K562 (cell line): Measurements from ENCODE around the gene ABL1. TPM values are rescaled to one million over a fixed set of nuclear protein-coding genes. Genes with fewer than 3 reads are reported as not detected.

Experiments used
- CBX2 ChIP-seq: fragments of 200-600 bp; sonication (generic); IDR thresholded peaks from one replicate; pipeline ENCODE4 v1.6.1; 2012; ENCODE audit warnings: mild to moderate bottlenecking, low read length, inconsistent platforms; ENCODE audit not compliant: insufficient read depth, poor library complexity, severe bottlenecking
- CREM ChIP-seq: IDR thresholded peaks from 2 replicates; pipeline ENCODE4 v1.6.1; 2014; ENCODE audit warnings: antibody characterized with exemption, low read depth
- JUN ChIP-seq, 2 experiments: sonication (generic) in 1 of 2; formaldehyde crosslinking in 1 of 2; IDR thresholded peaks; 2 replicates each; pipeline versions ENCODE4 v1.6.1 to v1.8.0; 2012 to 2022; ENCODE audit warnings: borderline replicate concordance in 2 of 2, mild to moderate bottlenecking in 2 of 2, improper control_type of control experiment in 1 of 2, low read depth in 1 of 2, low read length in 1 of 2, missing genetic modification reagents in 1 of 2
- KDM2B ChIP-seq: fragments of 250-450 bp; sonication (Bioruptor Pico); IDR thresholded peaks from 2 replicates; pipeline ENCODE4 v1.8.0; 2021; ENCODE audit warnings: mild to moderate bottlenecking, moderate library complexity
- KDM5B ChIP-seq: fragments of 200-600 bp; sonication (generic); IDR thresholded peaks from 2 replicates; pipeline ENCODE4 v1.6.1; 2012; ENCODE audit warnings: low read depth, mild to moderate bottlenecking, moderate library complexity, low read length, control low read depth, inconsistent platforms; ENCODE audit not compliant: insufficient replicate concordance
- SRSF3 ChIP-seq: fragments of 200-400 bp; formaldehyde crosslinking; IDR thresholded peaks from 2 replicates; pipeline ENCODE4 v1.6.1; 2016; ENCODE audit warnings: mild to moderate bottlenecking, low read length, moderate library complexity; ENCODE audit not compliant: insufficient read depth
- YY1 ChIP-seq, 3 experiments: IDR thresholded peaks; 2 replicates each; pipeline ENCODE4 v1.6.1; 2011; ENCODE audit warnings: low read length in 2 of 3, mild to moderate bottlenecking in 2 of 3, moderate library complexity in 2 of 3, borderline replicate concordance in 1 of 3, control low read depth in 1 of 3, low read depth in 1 of 3; ENCODE audit not compliant: insufficient read depth in 3 of 3, insufficient replicate concordance in 2 of 3, control insufficient read depth in 1 of 3, insufficient read length in 1 of 3; ENCODE audit errors: extremely low read depth in 1 of 3
- ZHX1 ChIP-seq: fragments of 150-350 bp; conservative IDR thresholded peaks from 2 replicates; pipeline ENCODE4 v1.6.1; 2014; ENCODE audit warnings: low read length
- ZNF354B ChIP-seq: fragments of 250-450 bp; sonication (Bioruptor Pico); IDR thresholded peaks from 2 replicates; pipeline ENCODE4 v1.4.0; 2020
- polyA plus RNA-seq, 8 experiments: library from polyadenylated mRNA; depleted of rRNA in 4 of 8; stranded (reverse) in 5 of 8; unstranded in 3 of 8; fragments of >200 nt; fragmentation: Nextera tagmentation in 2 of 8; fragmentation: Illumina TruSeq in 1 of 8; extraction: Ambion mirVana in 2 of 8; extraction: Trizol in 1 of 8; gene quantifications; 2 replicates each; pipeline versions ENCODE4 v1.2.1 to v1.2.3, GENCODE V29; 2011 to 2014; ENCODE audit warnings: inconsistent platforms in 1 of 8, missing spikeins in 1 of 8
- total RNA-seq, 7 experiments: library from RNA; depleted of rRNA in 6 of 7; stranded (reverse); fragments of >200 nt in 6 of 7; fragmentation: Illumina TruSeq in 2 of 7; extraction: Trizol in 2 of 7; gene quantifications; 2 replicates each; pipeline versions ENCODE4 v1.2.1 to v1.2.3, GENCODE V29; 2011 to 2021; ENCODE audit warnings: low replicate concordance in 1 of 7
- TF ChIP-seq, protein P1 (sequence below): fragments of 450-650 bp; IDR thresholded peaks from 2 replicates; pipeline ENCODE4 v1.6.1; 2018; ENCODE audit warnings: mild to moderate bottlenecking, low read depth; ENCODE audit not compliant: partially characterized antibody
- TF ChIP-seq, protein P2 (sequence below): fragments of 450-650 bp; IDR thresholded peaks from 2 replicates; pipeline ENCODE4 v1.6.1; 2016
- TF ChIP-seq, protein P3 (sequence below): fragments of 250-450 bp; sonication (Bioruptor Pico); IDR thresholded peaks from 2 replicates; pipeline ENCODE4 v1.4.0; 2020; ENCODE audit warnings: mild to moderate bottlenecking, moderate library complexity
- TF ChIP-seq, protein P4 (sequence below), 2 experiments: fragments of 450-650 bp in 1 of 2; sonication (generic) in 1 of 2; formaldehyde crosslinking; conservative IDR thresholded peaks; 2 replicates each; pipeline versions ENCODE4 v1.4.0 to v1.8.1; 2020 to 2022; ENCODE audit warnings: mild to moderate bottlenecking in 1 of 2, missing genetic modification reagents in 1 of 2

Gene ABL1
- total and polyA plus RNA-seq, 9 of the 15 experiments (the other 6 are each of a cell fraction or from before 2014, with no cell fraction given): 1.5 to 130 (median 37.8) TPM

GRCh38 chr9:130904070-130905044 lies 69.3 kb downstream of the ABL1 start (continued):
- TF ChIP-seq, protein P1, sequence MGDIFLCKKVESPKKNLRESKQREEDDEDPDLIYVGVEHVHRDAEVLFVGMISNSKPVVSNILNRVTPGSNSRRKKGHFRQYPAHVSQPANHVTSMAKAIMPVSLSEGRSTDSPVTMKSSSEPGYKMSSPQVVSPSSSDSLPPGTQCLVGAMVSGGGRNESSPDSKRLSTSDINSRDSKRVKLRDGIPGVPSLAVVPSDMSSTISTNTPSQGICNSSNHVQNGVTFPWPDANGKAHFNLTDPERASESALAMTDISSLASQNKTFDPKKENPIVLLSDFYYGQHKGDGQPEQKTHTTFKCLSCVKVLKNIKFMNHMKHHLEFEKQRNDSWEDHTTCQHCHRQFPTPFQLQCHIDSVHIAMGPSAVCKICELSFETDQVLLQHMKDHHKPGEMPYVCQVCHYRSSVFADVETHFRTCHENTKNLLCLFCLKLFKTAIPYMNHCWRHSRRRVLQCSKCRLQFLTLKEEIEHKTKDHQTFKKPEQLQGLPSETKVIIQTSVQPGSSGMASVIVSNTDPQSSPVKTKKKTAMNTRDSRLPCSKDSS: no peak
- TF ChIP-seq CBX2 (no peak), JUN (IDR thresholded peaks at IDR 0.05; ENCODE audit: borderline replicate concordance, low read depth, low read length) (no peak), JUN (CRISPR knock-in tag; IDR thresholded peaks at IDR 0.05; ENCODE audit: borderline replicate concordance) (no peak), SRSF3 (no peak), KDM2B (CRISPR knock-in tag) (no peak), CREM (no peak), ZHX1 (no peak), KDM5B (no peak), YY1 (IDR thresholded peaks at IDR 0.05; ENCODE audit: borderline replicate concordance in 1 of 3, control insufficient read depth in 1 of 3, extremely low read depth in 1 of 3, insufficient read depth in 3 of 3, insufficient read length in 1 of 3, insufficient replicate concordance in 2 of 3, low read depth in 1 of 3, low read length in 2 of 3) (no peak), ZNF354B (CRISPR knock-in tag) (no peak)
- TF ChIP-seq, protein P2, sequence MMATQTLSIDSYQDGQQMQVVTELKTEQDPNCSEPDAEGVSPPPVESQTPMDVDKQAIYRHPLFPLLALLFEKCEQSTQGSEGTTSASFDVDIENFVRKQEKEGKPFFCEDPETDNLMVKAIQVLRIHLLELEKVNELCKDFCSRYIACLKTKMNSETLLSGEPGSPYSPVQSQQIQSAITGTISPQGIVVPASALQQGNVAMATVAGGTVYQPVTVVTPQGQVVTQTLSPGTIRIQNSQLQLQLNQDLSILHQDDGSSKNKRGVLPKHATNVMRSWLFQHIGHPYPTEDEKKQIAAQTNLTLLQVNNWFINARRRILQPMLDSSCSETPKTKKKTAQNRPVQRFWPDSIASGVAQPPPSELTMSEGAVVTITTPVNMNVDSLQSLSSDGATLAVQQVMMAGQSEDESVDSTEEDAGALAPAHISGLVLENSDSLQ: no peak
- TF ChIP-seq, protein P3, sequence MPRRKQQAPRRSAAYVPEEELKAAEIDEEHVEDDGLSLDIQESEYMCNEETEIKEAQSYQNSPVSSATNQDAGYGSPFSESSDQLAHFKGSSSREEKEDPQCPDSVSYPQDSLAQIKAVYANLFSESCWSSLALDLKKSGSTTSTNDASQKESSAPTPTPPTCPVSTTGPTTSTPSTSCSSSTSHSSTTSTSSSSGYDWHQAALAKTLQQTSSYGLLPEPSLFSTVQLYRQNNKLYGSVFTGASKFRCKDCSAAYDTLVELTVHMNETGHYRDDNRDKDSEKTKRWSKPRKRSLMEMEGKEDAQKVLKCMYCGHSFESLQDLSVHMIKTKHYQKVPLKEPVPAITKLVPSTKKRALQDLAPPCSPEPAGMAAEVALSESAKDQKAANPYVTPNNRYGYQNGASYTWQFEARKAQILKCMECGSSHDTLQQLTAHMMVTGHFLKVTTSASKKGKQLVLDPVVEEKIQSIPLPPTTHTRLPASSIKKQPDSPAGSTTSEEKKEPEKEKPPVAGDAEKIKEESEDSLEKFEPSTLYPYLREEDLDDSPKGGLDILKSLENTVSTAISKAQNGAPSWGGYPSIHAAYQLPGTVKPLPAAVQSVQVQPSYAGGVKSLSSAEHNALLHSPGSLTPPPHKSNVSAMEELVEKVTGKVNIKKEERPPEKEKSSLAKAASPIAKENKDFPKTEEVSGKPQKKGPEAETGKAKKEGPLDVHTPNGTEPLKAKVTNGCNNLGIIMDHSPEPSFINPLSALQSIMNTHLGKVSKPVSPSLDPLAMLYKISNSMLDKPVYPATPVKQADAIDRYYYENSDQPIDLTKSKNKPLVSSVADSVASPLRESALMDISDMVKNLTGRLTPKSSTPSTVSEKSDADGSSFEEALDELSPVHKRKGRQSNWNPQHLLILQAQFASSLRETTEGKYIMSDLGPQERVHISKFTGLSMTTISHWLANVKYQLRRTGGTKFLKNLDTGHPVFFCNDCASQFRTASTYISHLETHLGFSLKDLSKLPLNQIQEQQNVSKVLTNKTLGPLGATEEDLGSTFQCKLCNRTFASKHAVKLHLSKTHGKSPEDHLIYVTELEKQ (CRISPR knock-in tag): no peak
- TF ChIP-seq, protein P4, sequence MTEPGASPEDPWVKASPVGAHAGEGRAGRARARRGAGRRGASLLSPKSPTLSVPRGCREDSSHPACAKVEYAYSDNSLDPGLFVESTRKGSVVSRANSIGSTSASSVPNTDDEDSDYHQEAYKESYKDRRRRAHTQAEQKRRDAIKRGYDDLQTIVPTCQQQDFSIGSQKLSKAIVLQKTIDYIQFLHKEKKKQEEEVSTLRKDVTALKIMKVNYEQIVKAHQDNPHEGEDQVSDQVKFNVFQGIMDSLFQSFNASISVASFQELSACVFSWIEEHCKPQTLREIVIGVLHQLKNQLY (CRISPR knock-in tag; conservative IDR thresholded peaks at IDR 0.05): 0 out of 4 replicates have a peak, but pooled peaks of 1 of the 2 experiments have one; percentile 8
